Measurements from ENCODE around the gene WSB1. TPM values are rescaled to one million over a fixed set of nuclear protein-coding genes. Genes with fewer than 3 reads are reported as not detected.

WSB1 gene
- total RNA-seq, 1 experiment from 2014 or later = 35.1 TPM

DNA sequence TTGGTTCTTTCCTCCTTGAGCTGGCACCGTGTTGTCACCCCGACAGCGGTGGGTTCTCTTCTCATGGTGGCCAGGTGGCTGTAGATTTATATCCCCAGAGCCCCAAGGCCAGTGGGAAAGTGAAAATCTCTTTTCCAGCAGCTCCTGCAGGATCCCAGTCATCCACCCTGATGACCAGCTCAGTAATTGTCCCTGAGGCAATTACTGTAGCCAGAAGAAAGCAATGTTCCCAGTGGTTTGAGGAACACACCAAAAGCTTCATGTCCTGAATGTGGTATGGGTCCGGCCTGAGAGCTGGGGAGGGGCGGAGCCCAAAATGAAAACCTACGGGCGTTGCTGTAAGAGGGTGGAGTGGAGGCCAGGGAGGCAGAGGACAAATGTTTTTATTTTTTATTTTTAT, 69.0 kb downstream of the WSB1 start:
- ChIA-PET POLR2A (ENCODE audit: unreplicated experiment) (no interaction called here), CTCF (no interaction called here)
- no peak overlapping the region for H3K4me2 ChIP-seq (ENCODE audit: low read length)
- intact Hi-C loops (cut with micrococcal nuclease) = no loop called here
- H3K4me1 ChIP-seq (ENCODE audit: insufficient read depth, low read length) = no peaks in the 10 kb centered on the region
- DNase-seq (no peak), ATAC-seq (no peak)
- BruUV-seq (replicated peaks) = no TSS peak
- no peaks in the 10 kb centered on the region for H3K27me3 ChIP-seq (ENCODE audit: low read length)
- H4K20me1 ChIP-seq (ENCODE audit: low read length) = no peaks in the 10 kb centered on the region
- no peak overlapping the region for H2AFZ ChIP-seq (ENCODE audit: low read length)
- no peak overlapping the region for H3K27ac ChIP-seq (ENCODE audit: low read length)
- no peaks in the 10 kb centered on the region for H3F3A ChIP-seq (ENCODE audit: low read length, unreplicated experiment)
- H3K9me2 ChIP-seq (replicated peaks; ENCODE audit: low read length) = no peaks in the 10 kb centered on the region
- H3K79me2 ChIP-seq (ENCODE audit: low read length) = no peaks in the 10 kb centered on the region
- H3K9me3 ChIP-seq (ENCODE audit: low read length) = no peaks in the 10 kb centered on the region
- TF ChIP-seq EZH2phosphoT487 (IDR thresholded peaks at IDR 0.05; ENCODE audit: borderline replicate concordance, low read length) (no peak), EZH2 (IDR thresholded peaks at IDR 0.05; ENCODE audit: low read length, unreplicated experiment) (no peak)
- TF ChIP-seq, protein P1, sequence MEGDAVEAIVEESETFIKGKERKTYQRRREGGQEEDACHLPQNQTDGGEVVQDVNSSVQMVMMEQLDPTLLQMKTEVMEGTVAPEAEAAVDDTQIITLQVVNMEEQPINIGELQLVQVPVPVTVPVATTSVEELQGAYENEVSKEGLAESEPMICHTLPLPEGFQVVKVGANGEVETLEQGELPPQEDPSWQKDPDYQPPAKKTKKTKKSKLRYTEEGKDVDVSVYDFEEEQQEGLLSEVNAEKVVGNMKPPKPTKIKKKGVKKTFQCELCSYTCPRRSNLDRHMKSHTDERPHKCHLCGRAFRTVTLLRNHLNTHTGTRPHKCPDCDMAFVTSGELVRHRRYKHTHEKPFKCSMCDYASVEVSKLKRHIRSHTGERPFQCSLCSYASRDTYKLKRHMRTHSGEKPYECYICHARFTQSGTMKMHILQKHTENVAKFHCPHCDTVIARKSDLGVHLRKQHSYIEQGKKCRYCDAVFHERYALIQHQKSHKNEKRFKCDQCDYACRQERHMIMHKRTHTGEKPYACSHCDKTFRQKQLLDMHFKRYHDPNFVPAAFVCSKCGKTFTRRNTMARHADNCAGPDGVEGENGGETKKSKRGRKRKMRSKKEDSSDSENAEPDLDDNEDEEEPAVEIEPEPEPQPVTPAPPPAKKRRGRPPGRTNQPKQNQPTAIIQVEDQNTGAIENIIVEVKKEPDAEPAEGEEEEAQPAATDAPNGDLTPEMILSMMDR (conservative IDR thresholded peaks at IDR 0.05; ENCODE audit: low read depth, low read length) = no peak
- H3K9ac ChIP-seq (ENCODE audit: low read length) = no peak overlapping the region
- H3K4me3 ChIP-seq (ENCODE audit: low read length) = no peak overlapping the region
- H3K36me3 ChIP-seq (ENCODE audit: low read depth, low read length) = no peaks in the 10 kb centered on the region

DNA sequence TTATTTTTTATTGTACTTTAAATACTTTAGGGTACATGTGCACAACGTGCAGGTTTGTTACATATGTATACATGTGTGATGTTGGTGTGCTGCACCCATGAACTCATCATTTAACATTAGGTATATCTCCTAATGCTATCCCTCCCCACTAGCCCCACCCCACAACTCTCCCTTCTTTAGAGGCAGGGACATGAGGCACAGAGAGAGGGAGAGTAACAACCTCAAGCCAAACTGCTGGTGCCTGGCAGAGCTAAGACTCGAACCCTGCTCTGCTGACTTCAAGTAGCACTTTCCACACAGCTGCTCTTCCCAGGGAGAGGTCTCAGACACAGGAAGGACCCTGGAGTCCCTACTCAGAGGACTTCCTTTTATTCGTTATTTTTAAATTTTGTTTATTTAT, 69.4 kb downstream of the WSB1 start:
- Histone ChIP-seq H3K4me3 (ENCODE audit: low read length) (no peak overlapping the region), H3K4me1 (ENCODE audit: insufficient read depth, low read length) (no peaks in the 10 kb centered on the region), H4K20me1 (ENCODE audit: low read length) (no peaks in the 10 kb centered on the region), H3K36me3 (ENCODE audit: low read depth, low read length) (no peaks in the 10 kb centered on the region), H2AFZ (ENCODE audit: low read length) (no peak overlapping the region), H3K9me3 (ENCODE audit: low read length) (no peaks in the 10 kb centered on the region), H3K4me2 (ENCODE audit: low read length) (no peak overlapping the region), H3K9me2 (replicated peaks; ENCODE audit: low read length) (no peaks in the 10 kb centered on the region), H3F3A (ENCODE audit: low read length, unreplicated experiment) (no peaks in the 10 kb centered on the region), H3K27ac (ENCODE audit: low read length) (no peak overlapping the region), H3K27me3 (ENCODE audit: low read length) (no peaks in the 10 kb centered on the region), H3K79me2 (ENCODE audit: low read length) (no peaks in the 10 kb centered on the region), H3K9ac (ENCODE audit: low read length) (no peak overlapping the region)
- no TSS peak for BruUV-seq (replicated peaks)
- intact Hi-C loops (cut with micrococcal nuclease) = no loop called here
- CTCF ChIA-PET = no interaction called here
- POLR2A ChIA-PET (ENCODE audit: unreplicated experiment) = no interaction called here
- DNase-seq = no peak
- TF ChIP-seq EZH2phosphoT487 (IDR thresholded peaks at IDR 0.05; ENCODE audit: borderline replicate concordance, low read length) (no peak), EZH2 (IDR thresholded peaks at IDR 0.05; ENCODE audit: low read length, unreplicated experiment) (no peak)
- TF ChIP-seq, protein P1 (conservative IDR thresholded peaks at IDR 0.05; ENCODE audit: low read depth, low read length) = no peak
- no peak for ATAC-seq

Small RNA genes lying within 50 kb of the gene (microRNA-seq; reads per million reads assigned to microRNA genes)
- not detected for gene MIR4522 (ENCODE audit: unreplicated experiment)

Other genes starting within 250 kb of the WSB1 start
- gene KSR1, start 162.3 kb downstream of the WSB1 start, total RNA-seq (2014; rRNA removed) = 1.0 and 5.8 TPM in 2 replicates